HUES48 (cell line): ENCODE results near the gene ABCG4.
"Not testable (repeated sequence)": the region's sequence is repeated elsewhere in the genome, so short reads cannot be mapped to it uniquely, and the experiment has no call there.

Experiments used
- H3K27ac ChIP-seq: one replicate; pipeline ENCODE4 v1.7.0; 2013; ENCODE audit warnings: low read depth, low read length, inconsistent platforms
- H3K27me3 ChIP-seq: 2 replicates; pipeline ENCODE4 v1.6.1; 2013; ENCODE audit warnings: mild to moderate bottlenecking, low read length; ENCODE audit not compliant: control insufficient read depth, insufficient read depth
- H3K36me3 ChIP-seq: 2 replicates; pipeline ENCODE4 v1.6.1; 2013; ENCODE audit warnings: low read length; ENCODE audit not compliant: control insufficient read depth, insufficient read depth
- H3K4me1 ChIP-seq: 2 replicates; pipeline ENCODE4 v1.6.1; 2013; ENCODE audit warnings: mild to moderate bottlenecking, low read length; ENCODE audit not compliant: control insufficient read depth, insufficient read depth
- H3K4me3 ChIP-seq: 2 replicates; pipeline ENCODE4 v1.5.1; 2013; ENCODE audit warnings: mild to moderate bottlenecking, low read depth, low read length
- H3K9ac ChIP-seq: 2 replicates; pipeline ENCODE4 v1.6.1; 2013; ENCODE audit warnings: mild to moderate bottlenecking, low read depth, low read length, moderate library complexity
- H3K9me3 ChIP-seq: 2 replicates; pipeline ENCODE4 v1.6.1; 2013; ENCODE audit warnings: low read length; ENCODE audit not compliant: control insufficient read depth, insufficient read depth

The ABCG4 gene

GRCh38 chr11:119154178-119154577, 5.3 kb downstream of the ABCG4 start:
- Histone ChIP-seq H3K4me3 (no peak overlapping the region), H3K36me3 (no peaks in the 10 kb centered on the region), H3K4me1 (peaks cover 4% of the 10 kb centered on the region), H3K9ac (no peak overlapping the region), H3K27me3 (peaks cover 22% of the 10 kb centered on the region), H3K27ac (no peak overlapping the region), H3K9me3 (no peaks in the 10 kb centered on the region)

- H3K4me3 ChIP-seq: no peak overlapping the region
- H3K27me3 ChIP-seq: peaks cover 10% of the 10 kb centered on the region
- no peak overlapping the region for H3K27ac ChIP-seq
- H3K9me3 ChIP-seq: no peaks in the 10 kb centered on the region
- no peak overlapping the region for H3K9ac ChIP-seq
- H3K36me3 ChIP-seq: no peaks in the 10 kb centered on the region
- H3K4me1 ChIP-seq: 0 out of 2 replicates have a peak, but pooled peaks cover 3% of the 10 kb centered on the region
Observed at GRCh38 chr11:119155733-119156492, 7.1 kb downstream of the ABCG4 start.

- Histone ChIP-seq H3K27me3 (peaks cover 4% of the 10 kb centered on the region; the same call in 1 of the 2 replicates), H3K9ac (no peak overlapping the region), H3K4me1 (0 out of 2 replicates have a peak, but pooled peaks cover 3% of the 10 kb centered on the region), H3K27ac (no peak overlapping the region), H3K4me3 (no peak overlapping the region), H3K9me3 (no peaks in the 10 kb centered on the region), H3K36me3 (no peaks in the 10 kb centered on the region)
Observed at GRCh38 chr11:119156496-119156895, 7.6 kb downstream of the ABCG4 start.

GRCh38 chr11:119157063-119157462, 8.2 kb downstream of the ABCG4 start:
- H3K4me1 ChIP-seq: 0 out of 2 replicates have a peak, but pooled peaks cover 3% of the 10 kb centered on the region
- H3K9me3 ChIP-seq: no peaks in the 10 kb centered on the region
- H3K9ac ChIP-seq: no peak overlapping the region
- no peaks in the 10 kb centered on the region for H3K27me3 ChIP-seq
- no peak overlapping the region for H3K27ac ChIP-seq
- no peak overlapping the region for H3K4me3 ChIP-seq
- H3K36me3 ChIP-seq: no peaks in the 10 kb centered on the region

GRCh38 chr11:119158467-119158866, 9.6 kb downstream of the ABCG4 start:
- Histone ChIP-seq H3K9ac (no peak overlapping the region), H3K9me3 (no peaks in the 10 kb centered on the region), H3K27me3 (no peaks in the 10 kb centered on the region), H3K27ac (no peak overlapping the region), H3K4me1 (0 out of 2 replicates have a peak, but pooled peaks cover 3% of the 10 kb centered on the region), H3K4me3 (no peak overlapping the region), H3K36me3 (no peaks in the 10 kb centered on the region)

- no peaks in the 10 kb centered on the region for H3K27me3 ChIP-seq
- H3K9ac ChIP-seq: no peak overlapping the region
- no peaks in the 10 kb centered on the region for H3K36me3 ChIP-seq
- 0 out of 2 replicates have a peak, but pooled peaks cover 3% of the 10 kb centered on the region for H3K4me1 ChIP-seq
- no peaks in the 10 kb centered on the region for H3K9me3 ChIP-seq
- no peak overlapping the region for H3K4me3 ChIP-seq
- no peak overlapping the region for H3K27ac ChIP-seq
Observed at GRCh38 chr11:119160151-119160550, 11.3 kb downstream of the ABCG4 start.

- Histone ChIP-seq H3K27me3 (no peaks in the 10 kb centered on the region), H3K9ac (no peak overlapping the region), H3K9me3 (no peaks in the 10 kb centered on the region), H3K4me1 (0 out of 2 replicates have a peak, but pooled peaks cover 3% of the 10 kb centered on the region), H3K27ac (no peak overlapping the region), H3K36me3 (no peaks in the 10 kb centered on the region), H3K4me3 (no peak overlapping the region)
Observed at GRCh38 chr11:119161871-119162270, 13.0 kb downstream of the ABCG4 start.

- no peaks in the 10 kb centered on the region for H3K4me1 ChIP-seq
- H3K4me3 ChIP-seq: no peak overlapping the region
- H3K27me3 ChIP-seq: no peaks in the 10 kb centered on the region
- H3K36me3 ChIP-seq: no peaks in the 10 kb centered on the region
- no peak overlapping the region for H3K9ac ChIP-seq
- no peaks in the 10 kb centered on the region for H3K9me3 ChIP-seq
- peak overlapping the region; percentile 1 for H3K27ac ChIP-seq
Observed at GRCh38 chr11:119166368-119167076, 17.7 kb downstream of the ABCG4 start.

GRCh38 chr11:119167077-119167458, 18.2 kb downstream of the ABCG4 start:
- H3K9ac ChIP-seq, H3K4me1 ChIP-seq, H3K36me3 ChIP-seq, H3K27me3 ChIP-seq, H3K27ac ChIP-seq, H3K9me3 ChIP-seq, H3K4me3 ChIP-seq: not testable (repeated sequence)

- Histone ChIP-seq H3K27ac (no peak overlapping the region), H3K4me3 (no peak overlapping the region), H3K4me1 (no peaks in the 10 kb centered on the region), H3K9me3 (no peaks in the 10 kb centered on the region), H3K27me3 (no peaks in the 10 kb centered on the region), H3K9ac (no peak overlapping the region), H3K36me3 (no peaks in the 10 kb centered on the region)
Observed at GRCh38 chr11:119167933-119168332, 19.1 kb downstream of the ABCG4 start.
